Stomach (tissue), 4 donors: ENCODE results near the gene VWF.

ENCODE experiments used
- CTCF ChIP-seq, 7 experiments: fragments of 450-650 bp in 4 of 7; fragments of 200-600 bp in 3 of 7; sonication (generic) in 3 of 7; IDR thresholded peaks; one replicate each; pipeline ENCODE4 v1.5.1; 2016 to 2019; ENCODE audit warnings: antibody characterized with exemption in 7 of 7, control low read depth in 2 of 7, mild to moderate bottlenecking in 1 of 7
- EP300 ChIP-seq: sonication (generic); formaldehyde crosslinking; IDR thresholded peaks from one replicate; pipeline ENCODE4 v1.6.1; 2017; ENCODE audit warnings: antibody characterized with exemption
- POLR2A ChIP-seq, 4 donors: fragments of 450-650 bp; IDR thresholded peaks; one replicate each; pipeline ENCODE4 v1.6.1; 2016; ENCODE audit warnings: antibody characterized with exemption in 4 of 4, control low read depth in 2 of 4, mild to moderate bottlenecking in 1 of 4, moderate library complexity in 1 of 4

GRCh38 chr12:5913387-5913786 is 211.1 kb downstream of the VWF start:
- TF ChIP-seq CTCF (IDR thresholded peaks at IDR 0.05) (no peak), EP300 (no peak), POLR2A (IDR thresholded peaks at IDR 0.05) (no peak)
